GM18951 (cell line): Measurements from ENCODE around the gene DNMT3B.
"Not testable (repeated sequence)": the region's sequence is repeated elsewhere in the genome, so short reads cannot be mapped to it uniquely, and the experiment has no call there.

ENCODE experiments used
- POLR2A ChIP-seq: IDR thresholded peaks from 4 replicates; pipeline ENCODE4 v1.6.1; 2011; ENCODE audit warnings: mild to moderate bottlenecking; ENCODE audit not compliant: insufficient read length, insufficient read depth; ENCODE audit errors: extremely low read depth
- in situ Hi-C: fragments of 300-500 bp; cut with MboI; formaldehyde crosslinking; loops from one replicate; pipeline ENCODE4 v1.12.0; 2022; ENCODE audit warnings: low sequenced_read_pairs, mixed read lengths, inconsistent platforms; ENCODE audit not compliant: unreplicated experiment

Gene DNMT3B

DNA sequence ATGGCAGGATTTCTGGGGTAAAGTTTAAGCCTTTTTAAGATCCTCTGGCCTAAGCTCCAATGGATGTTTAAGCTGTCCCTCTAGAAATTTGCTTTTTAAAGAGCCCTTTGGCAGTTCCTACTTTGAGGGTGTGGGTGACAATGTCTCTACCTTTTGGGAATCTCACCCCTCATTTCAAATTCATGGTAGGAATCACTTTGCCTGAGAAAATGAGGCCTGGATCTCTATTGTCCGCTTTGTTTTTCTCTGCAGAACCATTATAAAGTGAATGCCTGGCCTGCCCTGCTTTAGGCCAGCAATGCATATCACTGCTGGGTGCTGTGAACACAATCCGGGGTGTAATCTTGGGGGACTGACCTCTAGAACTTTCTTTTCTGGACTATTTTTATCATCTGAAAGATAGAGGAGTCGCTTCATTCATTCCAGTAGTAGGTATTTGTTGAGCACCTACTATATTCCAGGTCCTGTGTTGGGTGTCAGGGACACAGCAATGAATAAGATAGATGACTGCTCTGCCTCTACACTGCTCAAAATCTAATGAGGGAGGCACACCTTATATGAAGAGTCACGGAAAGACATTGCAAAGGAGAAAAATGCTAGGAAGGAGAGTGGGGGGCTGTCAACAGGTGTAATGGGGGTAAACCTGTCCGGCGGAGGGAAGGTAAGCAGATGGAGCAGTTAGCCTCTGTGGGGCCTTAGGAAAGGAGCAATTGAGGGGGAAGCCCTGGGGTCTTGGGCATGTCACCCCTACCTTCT, 10.3 kb upstream of the DNMT3B start:
- no peak for TF ChIP-seq POLR2A
- in situ Hi-C loops = no loop called here

DNA sequence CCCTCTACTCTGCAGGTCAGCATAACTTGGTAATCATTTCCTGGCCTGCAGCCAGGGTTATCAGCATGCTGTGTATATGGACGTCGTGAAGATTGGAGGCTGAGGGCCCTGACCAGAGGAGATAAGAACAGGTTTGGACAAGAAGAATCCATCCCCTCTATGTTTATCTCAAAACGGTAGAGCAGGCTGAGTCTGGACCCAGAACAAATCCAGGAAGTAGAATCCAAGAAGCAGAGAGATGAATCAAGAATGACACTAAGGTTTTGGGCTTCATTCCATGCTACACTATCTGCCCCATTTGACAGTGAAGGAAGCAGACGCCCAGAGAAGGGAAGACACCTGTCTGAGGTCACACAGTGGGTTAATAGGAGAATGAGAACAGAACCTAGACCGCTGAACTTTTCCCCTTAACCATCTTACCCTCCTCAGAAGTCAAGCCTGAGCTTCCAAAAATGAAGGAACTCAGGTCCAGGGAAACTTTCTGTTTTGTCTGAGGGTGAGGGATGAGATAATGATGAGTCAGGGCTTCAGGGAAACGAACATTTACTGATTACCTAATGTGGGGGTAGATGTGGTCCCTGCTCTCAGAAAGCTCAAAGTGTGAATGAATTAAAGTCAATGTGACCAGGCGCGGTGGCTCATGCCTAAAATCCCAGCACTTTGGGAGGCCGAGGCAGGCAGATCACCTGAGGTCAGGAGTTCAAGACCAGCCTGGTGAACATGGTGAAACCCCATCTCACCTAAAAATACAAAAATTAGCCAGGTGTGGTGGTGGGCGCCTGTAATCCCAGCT, 9.5 kb upstream of the DNMT3B start:
- TF ChIP-seq POLR2A = no peak
- in situ Hi-C loops = no loop called here

DNA sequence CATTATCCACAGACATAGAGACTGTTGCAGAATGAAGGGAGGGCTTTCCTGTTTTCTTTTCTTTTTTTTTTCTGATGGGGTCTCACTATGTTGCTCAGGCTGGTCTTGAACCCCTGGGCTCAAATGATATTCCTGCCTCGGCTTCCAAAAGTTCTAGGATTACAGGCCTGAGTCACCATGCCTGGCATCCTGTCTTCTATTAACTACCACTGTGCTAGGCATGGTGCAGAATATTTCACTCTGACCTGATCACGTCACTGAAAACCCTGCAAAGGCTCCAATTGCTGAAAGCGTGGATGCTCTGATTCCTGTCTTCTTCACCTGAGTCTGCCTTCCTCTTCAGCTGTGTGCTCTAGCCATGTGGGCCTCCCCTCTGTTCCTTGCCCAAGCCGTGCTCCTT, 8.5 kb upstream of the DNMT3B start:
- in situ Hi-C loops = no loop called here
- no peak for TF ChIP-seq POLR2A

DNA sequence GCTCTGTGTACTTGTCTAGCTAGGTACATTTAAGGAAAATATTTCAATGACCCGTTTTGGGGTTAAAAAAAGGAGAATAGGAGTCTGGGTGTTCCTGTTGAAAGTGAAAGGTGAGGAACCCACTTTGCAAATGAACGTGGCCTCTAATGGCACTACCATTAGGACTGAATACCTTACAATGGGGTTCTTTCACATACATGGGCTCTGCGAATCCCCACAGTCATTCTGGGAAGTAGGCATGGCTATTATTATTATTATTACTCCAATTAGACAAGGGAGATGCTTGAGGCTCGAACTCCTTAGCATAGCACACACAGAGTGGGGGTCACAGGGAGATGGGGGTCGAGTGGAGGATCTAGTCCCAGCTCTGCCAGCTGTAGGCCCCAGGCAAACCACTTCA, 6.0 kb upstream of the DNMT3B start:
- no peak for TF ChIP-seq POLR2A
- in situ Hi-C loops = no loop called here

DNA sequence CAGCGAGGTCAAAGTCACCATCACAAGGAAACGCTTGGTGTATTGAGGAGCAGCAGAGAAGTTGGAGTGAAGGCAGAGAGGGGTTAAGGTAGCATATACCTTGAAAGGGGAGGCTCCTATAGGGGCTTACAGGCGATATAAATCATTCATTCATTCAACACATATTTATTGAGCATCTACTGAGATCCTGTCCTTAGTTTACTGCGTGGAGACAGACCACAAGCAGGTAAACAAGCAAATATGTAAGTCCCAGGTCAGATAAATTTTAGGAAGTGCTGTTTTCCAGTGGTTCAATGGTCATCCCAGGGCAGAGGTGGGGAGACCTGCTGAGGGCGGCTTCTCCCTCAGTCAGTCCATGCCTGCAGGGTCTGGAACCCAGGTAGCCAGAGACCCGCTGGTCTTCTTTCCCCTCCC, 761 bp upstream of the DNMT3B start:
- in situ Hi-C loops = no loop called here

DNA sequence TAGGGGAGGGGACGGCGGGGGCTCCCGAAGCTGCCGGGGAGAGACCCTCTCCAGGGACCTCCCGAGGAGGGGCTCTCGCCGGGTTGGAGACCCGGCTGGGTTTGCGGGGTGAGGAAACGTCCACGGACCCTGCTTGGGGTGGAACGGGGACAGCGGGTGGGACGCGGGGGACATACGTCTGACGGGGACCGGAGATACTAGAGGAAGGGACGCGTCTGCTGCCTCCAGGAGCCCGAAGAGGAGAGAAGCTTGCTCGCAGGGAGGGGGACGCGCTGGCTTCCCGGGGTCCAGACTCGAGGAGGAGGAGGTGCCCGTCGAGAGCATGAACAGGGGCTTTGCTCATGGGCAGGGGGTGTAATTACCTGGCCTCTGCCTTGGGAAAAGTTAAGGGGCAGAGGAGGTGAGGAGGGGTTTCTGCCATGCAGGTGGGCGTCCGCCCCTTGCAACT, 593 bp downstream of the DNMT3B start:
- in situ Hi-C loops = no loop called here
- TF ChIP-seq POLR2A = no peak

More for the DNA sequence above, 761 bp upstream of the DNMT3B start:
- no peak for TF ChIP-seq POLR2A

DNA sequence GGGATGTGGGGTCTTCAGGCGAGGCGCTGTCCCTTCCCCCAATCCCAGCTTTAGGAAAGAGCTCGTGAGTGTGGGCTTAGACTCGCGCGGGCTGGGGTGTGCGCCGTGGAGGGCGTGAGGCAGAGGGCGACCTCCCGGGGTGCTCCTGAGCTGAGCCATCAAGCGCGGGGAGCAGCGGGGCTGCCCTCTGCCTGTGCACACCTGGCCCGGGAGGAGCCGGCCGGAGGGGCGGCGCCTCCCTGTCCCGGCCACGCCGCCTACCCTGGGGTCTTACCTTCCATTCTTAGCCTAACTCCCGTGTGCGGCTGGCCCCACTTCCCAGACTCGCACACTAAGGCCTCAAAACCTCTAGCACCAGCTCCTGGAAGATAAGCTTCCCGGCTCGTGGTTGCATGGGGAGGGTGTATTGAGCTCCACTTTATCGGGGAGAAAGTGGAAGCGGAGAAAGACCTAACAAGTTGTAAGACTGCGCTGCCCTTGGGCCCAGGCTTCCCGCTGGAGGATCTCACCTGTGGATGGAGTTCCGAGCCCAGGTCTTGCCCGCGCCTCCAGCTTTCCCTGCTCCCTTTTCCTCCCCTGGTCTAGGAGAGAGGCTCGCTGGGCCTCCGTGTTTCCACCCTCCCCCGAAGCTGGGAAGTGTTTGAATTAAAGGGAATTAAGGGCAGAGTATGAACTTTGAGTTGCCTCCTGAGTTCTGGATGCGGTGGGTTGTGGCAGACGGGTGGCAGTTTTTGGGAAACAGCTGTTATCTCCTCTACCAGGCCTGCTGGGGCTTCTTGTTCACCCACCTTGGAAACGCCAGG, 1.2 kb downstream of the DNMT3B start:
- in situ Hi-C loops = no loop called here
- TF ChIP-seq POLR2A = no peak

DNA sequence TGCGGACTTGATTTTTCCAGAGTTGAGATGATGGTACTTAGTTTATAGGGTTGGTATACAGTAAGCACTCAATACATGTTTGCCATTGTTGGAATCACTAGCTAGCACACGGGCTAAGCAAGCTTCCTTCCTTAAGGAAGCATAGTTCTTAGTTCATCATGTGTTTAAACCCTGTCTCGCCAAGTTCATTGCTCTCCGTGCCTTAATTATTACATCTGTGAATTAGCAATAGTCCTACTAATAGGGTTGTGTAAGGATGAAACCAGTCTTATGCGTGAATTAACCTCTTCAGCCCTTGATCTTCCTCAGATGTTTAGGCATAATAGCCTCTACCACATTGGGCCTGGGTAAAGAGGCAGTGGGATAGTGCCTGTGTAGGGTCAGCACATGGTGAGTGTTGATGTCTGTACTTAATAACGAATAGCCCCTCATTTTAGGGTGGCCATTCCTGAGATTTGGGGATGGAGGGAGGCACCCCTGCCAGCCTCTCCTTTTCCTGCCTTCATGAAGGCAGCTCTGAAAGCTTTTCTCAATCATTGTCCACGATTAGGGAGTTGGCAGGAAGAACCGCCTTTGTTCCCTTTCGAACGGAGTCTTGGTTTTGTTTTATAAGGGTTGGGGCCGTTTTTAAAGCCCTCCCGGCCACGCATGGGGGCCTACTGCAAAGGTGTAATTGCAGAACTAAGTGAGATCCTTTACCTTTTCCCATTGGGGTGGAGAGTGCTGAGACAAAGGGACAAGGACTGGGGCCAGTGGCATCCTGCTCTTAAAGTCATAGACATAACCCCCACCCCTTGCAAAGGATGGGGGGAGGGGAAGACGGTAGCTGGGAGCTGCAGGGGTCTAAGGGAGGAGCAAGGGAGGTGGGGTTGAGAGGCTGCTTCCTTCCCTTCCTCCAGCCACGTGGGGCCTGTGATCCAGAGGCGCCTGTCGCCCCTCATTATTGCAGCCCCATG, 2.1 kb downstream of the DNMT3B start:
- in situ Hi-C loops = no loop called here

DNA sequence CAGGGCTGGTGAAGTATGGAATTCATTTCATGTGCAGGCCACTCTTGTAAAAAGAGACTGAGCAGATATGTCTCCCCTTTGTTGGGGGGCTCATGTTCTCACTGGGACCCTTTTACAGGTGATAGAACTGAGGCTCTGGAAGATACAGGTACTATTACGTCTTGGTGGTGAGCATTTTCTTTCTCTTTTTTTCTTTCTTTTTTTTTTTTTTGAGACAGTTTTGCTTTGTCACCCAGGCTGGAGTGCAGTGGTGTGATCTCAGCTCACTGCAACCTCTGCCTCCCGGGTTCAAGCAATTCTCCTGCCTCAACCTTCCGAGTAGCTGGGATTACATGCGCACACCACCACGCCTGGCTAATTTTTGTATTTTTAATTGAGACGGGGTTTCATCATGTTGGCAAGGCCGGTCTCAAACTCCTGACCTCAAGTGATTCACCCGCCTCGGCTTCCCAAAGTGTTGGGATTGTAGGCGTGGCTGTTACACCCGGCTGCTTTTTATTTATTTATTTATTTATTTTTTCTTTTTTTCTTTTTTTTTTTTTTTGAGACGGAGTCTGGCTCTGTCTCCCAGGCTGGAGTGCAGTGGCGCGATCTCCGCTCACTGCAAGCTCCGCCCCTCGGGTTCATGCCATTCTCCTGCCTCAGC, 3.2 kb downstream of the DNMT3B start:
- in situ Hi-C loops = not testable (repeated sequence)

More for the DNA sequence above, 2.1 kb downstream of the DNMT3B start:
- TF ChIP-seq POLR2A = no peak

DNA sequence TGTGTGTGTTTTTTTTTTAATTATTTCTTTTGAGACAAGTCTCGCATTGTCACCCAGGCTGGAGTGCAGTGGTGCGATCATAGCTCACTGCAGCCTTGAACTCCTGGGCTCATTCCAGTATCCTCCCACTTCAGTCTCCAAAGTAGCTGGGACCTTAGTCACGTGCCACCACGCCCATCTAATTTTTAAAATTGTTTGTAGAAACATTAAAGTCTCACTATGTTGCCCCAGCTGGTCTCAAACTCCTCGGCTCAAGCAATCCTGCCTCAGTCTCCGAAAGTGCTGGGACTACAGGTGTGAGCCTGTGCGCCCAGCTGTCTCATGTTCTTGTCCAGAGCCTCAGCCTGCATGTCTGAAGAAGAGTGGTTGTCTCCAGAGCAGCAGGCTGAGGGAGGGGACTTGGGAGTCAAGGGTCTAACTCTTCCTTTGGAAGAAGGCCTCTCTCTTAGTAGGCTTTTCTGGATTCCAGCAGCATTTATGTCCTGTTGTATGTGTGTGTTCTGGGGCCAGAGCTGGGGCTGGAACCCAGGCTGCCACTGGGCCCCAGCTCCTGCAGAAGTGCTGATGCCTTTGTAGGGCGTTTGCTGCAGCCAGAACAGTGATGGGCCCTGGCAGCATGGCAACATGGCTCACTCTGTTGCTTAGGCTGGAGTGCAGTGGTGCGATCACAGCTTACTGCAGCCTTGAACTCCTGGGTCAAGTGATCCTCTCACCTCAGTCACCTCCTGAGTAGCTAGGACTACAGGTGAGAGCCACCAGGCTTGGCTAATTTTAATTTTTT, 5.4 kb downstream of the DNMT3B start:
- in situ Hi-C loops = no loop called here
- TF ChIP-seq POLR2A = no peak

DNA sequence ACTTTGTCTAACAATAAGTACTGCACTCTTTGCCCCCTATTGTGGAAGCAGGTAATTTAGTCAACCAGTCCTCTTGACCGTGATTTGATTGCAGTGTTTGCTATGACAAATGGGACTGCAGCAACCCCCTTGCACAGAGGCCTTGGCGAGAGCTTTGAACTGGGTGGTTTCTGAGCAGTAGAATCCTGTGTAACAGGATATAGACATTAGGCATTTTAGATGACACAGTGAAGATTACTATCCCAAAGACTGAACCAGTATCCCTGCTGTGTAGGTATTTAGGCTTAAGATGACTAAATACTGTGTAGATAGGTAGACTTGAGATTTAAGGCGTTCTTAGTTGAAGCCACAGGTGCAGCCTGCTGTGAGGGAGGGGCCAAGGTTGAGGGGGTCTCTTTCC, 9.9 kb downstream of the DNMT3B start:
- in situ Hi-C loops = no loop called here
- TF ChIP-seq POLR2A = no peak
